Endothelial cell of umbilical vein (primary cell): Measurements from ENCODE around the gene CDH3. TPM values are rescaled to one million over a fixed set of nuclear protein-coding genes. Genes with fewer than 3 reads are reported as not detected.
"Not testable (repeated sequence)": the region's sequence is repeated elsewhere in the genome, so short reads cannot be mapped to it uniquely, and the experiment has no call there.

Source experiments
- BruUV-seq: library from RNA; stranded (reverse); fragments of 400-500 nt; replicated peaks from 2 replicates; lab custom pipeline; 2021; lab: Mats Ljungman, UMichigan
- CTCF ChIA-PET: fragments of 300-600, 350-600 bp; sonication (Branson Sonifier 250); formaldehyde crosslinking; loops from one replicate; lab custom pipeline; 2021; ENCODE audit warnings: antibody characterized with exemption, inconsistent platforms; lab: Charles Lee
- POLR2A ChIA-PET: fragments of 300-600, 350-600 bp; sonication (Branson Sonifier 250); formaldehyde crosslinking; loops from one replicate; lab custom pipeline; 2021; ENCODE audit warnings: antibody characterized with exemption, inconsistent platforms; lab: Charles Lee
- DNase-seq: peaks from one replicate; pipeline ENCODE4 v3.0.0-alpha.2; 2011; ENCODE audit warnings: low read depth, low spot score
- FAIRE-seq: peaks from 2 replicates; lab custom pipeline; 2011; peaks lifted over from hg19 to GRCh38; lab: Jason Lieb, UNC
- H2AFZ ChIP-seq: 2 replicates; pipeline ENCODE4 v1.6.0; 2012; ENCODE audit warnings: low read depth, low read length, control low read depth, inconsistent platforms
- H3K27ac ChIP-seq: 2 replicates; pipeline ENCODE4 v1.5.1; 2011; ENCODE audit warnings: low read depth, mild to moderate bottlenecking, control low read depth, low read length, moderate library complexity; ENCODE audit not compliant: insufficient read depth
- H3K27me3 ChIP-seq, 2 experiments: 2 replicates each; pipeline versions ENCODE4 v1.6.0 to v1.6.1; 2011; ENCODE audit warnings: low read length in 2 of 2, mixed read lengths in 1 of 2; ENCODE audit not compliant: control insufficient read depth in 2 of 2, insufficient read depth in 2 of 2
- H3K36me3 ChIP-seq, 2 experiments: 2 replicates in 1 of 2; 3 replicates in 1 of 2; pipeline ENCODE4 v1.5.1; 2011; ENCODE audit warnings: low read length in 2 of 2, mild to moderate bottlenecking in 1 of 2, moderate library complexity in 1 of 2; ENCODE audit not compliant: control insufficient read depth in 2 of 2, insufficient read depth in 2 of 2; ENCODE audit errors: extremely low read depth in 1 of 2
- H3K4me1 ChIP-seq: 3 replicates; pipeline ENCODE4 v1.5.1; 2011; ENCODE audit warnings: mild to moderate bottlenecking, low read length; ENCODE audit not compliant: control insufficient read depth, insufficient read depth; ENCODE audit errors: extremely low read depth
- H3K4me2 ChIP-seq: 2 replicates; pipeline ENCODE4 v1.6.1; 2011; ENCODE audit warnings: low read length, control low read depth, mixed read lengths; ENCODE audit not compliant: insufficient read depth
- H3K4me3 ChIP-seq, 3 experiments: fragments of 200-600 bp in 1 of 3; sonication (generic), shearing (Covaris generic) in 1 of 3; replicated peaks in 1 of 3; 2 replicates each; pipeline ENCODE4 v1.5.1; 2011 to 2016; ENCODE audit warnings: control low read depth in 3 of 3, low read length in 3 of 3, mild to moderate bottlenecking in 2 of 3, inconsistent platforms in 1 of 3, low read depth in 1 of 3, moderate library complexity in 1 of 3; ENCODE audit not compliant: insufficient read depth in 1 of 3
- H3K79me2 ChIP-seq: 2 replicates; pipeline ENCODE4 v1.6.0; 2012; ENCODE audit warnings: low read length, inconsistent platforms; ENCODE audit not compliant: control insufficient read depth, insufficient read depth
- H3K9ac ChIP-seq: replicated peaks from 2 replicates; pipeline ENCODE3; 2011; ENCODE audit warnings: low read length, control low read depth; ENCODE audit not compliant: insufficient read depth; ENCODE audit errors: extremely low read depth
- H3K9me1 ChIP-seq: replicated peaks from 3 replicates; pipeline ENCODE4 v1.6.0; 2011; ENCODE audit warnings: mild to moderate bottlenecking, low read length; ENCODE audit not compliant: control insufficient read depth, insufficient read depth; ENCODE audit errors: extremely low read depth
- H3K9me3 ChIP-seq: replicated peaks from 2 replicates; pipeline ENCODE4 v1.5.1; 2012; ENCODE audit warnings: low read length, inconsistent platforms; ENCODE audit not compliant: control insufficient read depth, insufficient read depth
- H4K20me1 ChIP-seq: replicated peaks from 2 replicates; pipeline ENCODE3; 2011; ENCODE audit warnings: mild to moderate bottlenecking, low read length; ENCODE audit not compliant: control insufficient read depth, insufficient read depth; ENCODE audit errors: extremely low read depth
- CTCF ChIP-seq, 2 donors: IDR thresholded peaks; 1 replicate in 1 of 2; 2 replicates in 1 of 2; pipeline ENCODE4 v1.5.1; 2011; ENCODE audit warnings: low read length in 2 of 2, mild to moderate bottlenecking in 2 of 2, moderate library complexity in 2 of 2, control low read depth in 1 of 2, inconsistent platforms in 1 of 2, low read depth in 1 of 2; ENCODE audit not compliant: insufficient read depth in 1 of 2; ENCODE audit errors: extremely low read depth in 1 of 2
- EZH2 ChIP-seq: IDR thresholded peaks from 2 replicates; pipeline ENCODE4 v1.6.1; 2012; ENCODE audit warnings: borderline replicate concordance, low read depth, mild to moderate bottlenecking, moderate library complexity, low read length, inconsistent platforms; ENCODE audit not compliant: severe bottlenecking
- FOS ChIP-seq: IDR thresholded peaks from 2 replicates; pipeline ENCODE4 v1.6.1; 2011; ENCODE audit warnings: mild to moderate bottlenecking, low read length, moderate library complexity, borderline replicate concordance; ENCODE audit not compliant: insufficient read depth
- GATA2 ChIP-seq: IDR thresholded peaks from 2 replicates; pipeline ENCODE4 v1.7.0; 2011; ENCODE audit warnings: low read depth, mild to moderate bottlenecking, moderate library complexity, mixed read lengths, low read length; ENCODE audit not compliant: insufficient read length, insufficient read depth
- JUN ChIP-seq: IDR thresholded peaks from 2 replicates; pipeline ENCODE4 v1.6.1; 2011; ENCODE audit warnings: borderline replicate concordance, low read depth; ENCODE audit not compliant: insufficient read length, insufficient read depth
- MAX ChIP-seq: IDR thresholded peaks from 2 replicates; pipeline ENCODE4 v1.6.1; 2011; ENCODE audit not compliant: insufficient read depth, insufficient read length
- MYC ChIP-seq: IDR thresholded peaks from one replicate; pipeline ENCODE4 v1.6.1; 2011; ENCODE audit warnings: mild to moderate bottlenecking, low read depth, low read length
- POLR2A ChIP-seq: IDR thresholded peaks from 2 replicates; pipeline ENCODE4 v1.6.1; 2012; ENCODE audit warnings: low read depth, mild to moderate bottlenecking, control low read depth, low read length
- POLR2AphosphoS5 ChIP-seq: IDR thresholded peaks from 2 replicates; pipeline ENCODE4 v1.6.1; 2012; ENCODE audit warnings: low read depth, mild to moderate bottlenecking, control low read depth, low read length, moderate library complexity; ENCODE audit not compliant: insufficient read depth
- dilution Hi-C: fragments of 300-500 bp; cut with MboI; formaldehyde crosslinking; loops from one replicate; pipeline ENCODE4 v1.15.0; 2019; ENCODE audit warnings: low sequenced_read_pairs; ENCODE audit not compliant: extremely low pct_ligation_motif_present
- intact Hi-C: fragments of 100-400 bp; cut with micrococcal nuclease; formaldehyde crosslinking; loops from one replicate; pipeline ENCODE4 v1.10.0; 2022
- polyA plus RNA-seq, 4 experiments: library from polyadenylated mRNA; depleted of rRNA in 3 of 4; stranded (reverse) in 3 of 4; unstranded in 1 of 4; fragments of >200 nt; gene quantifications; 2 replicates each; pipeline versions ENCODE4 v1.2.1 to v1.2.3, GENCODE V29; 2011 to 2012; ENCODE audit warnings: missing spikeins in 1 of 4
- total RNA-seq: library from RNA; stranded (reverse); gene quantifications from 2 replicates; pipeline ENCODE4 v1.2.3, GENCODE V29; 2021

The CDH3 gene
- total and polyA plus RNA-seq, 2 donors (not counting 3 experiments of a cell fraction or from before 2014, with no cell fraction given) = 0.03 TPM; not detected in 1

GRCh38 chr16:68713361-68713760 is 68.3 kb downstream of the CDH3 start:
- Histone ChIP-seq H3K9ac (no peak overlapping the region), H3K9me3 (no peaks in the 10 kb centered on the region), H3K27me3 (no peaks in the 10 kb centered on the region), H2AFZ (no peak overlapping the region), H3K27ac (no peak overlapping the region), H3K9me1 (no peaks in the 10 kb centered on the region), H3K79me2 (no peaks in the 10 kb centered on the region), H3K4me3 (no peak overlapping the region), H3K4me1 (no peaks in the 10 kb centered on the region), H3K4me2 (no peak overlapping the region), H4K20me1 (no peaks in the 10 kb centered on the region), H3K36me3 (no peaks in the 10 kb centered on the region)
- no TSS peak for BruUV-seq
- no peak for FAIRE-seq
- dilution Hi-C loops (no loop called here), intact Hi-C loops (no loop called here)
- POLR2A ChIA-PET = no interaction called here
- no peak for TF ChIP-seq CTCF (IDR thresholded peaks at IDR 0.05; ENCODE audit: extremely low read depth in 1 of 2, insufficient read depth in 1 of 2, low read depth in 1 of 2, low read length in 2 of 2)
- TF ChIP-seq POLR2A = no peak
- no peak for TF ChIP-seq JUN
- DNase-seq = no peak
- CTCF ChIA-PET = interaction anchor here (0.9 to 1.2 kb wide), 2 partner anchors 11 to 16 kb away, joined by 3 read pairs; no protein-coding TSS in a partner anchor

- dilution Hi-C loops = no loop called here
- DNase-seq (no peak), FAIRE-seq (no peak)
- H2AFZ ChIP-seq = no peak overlapping the region
- no peak for TF ChIP-seq POLR2AphosphoS5
- no peak for TF ChIP-seq POLR2A
- TF ChIP-seq EZH2 = no peak
- no peak for TF ChIP-seq MYC
- no peak for TF ChIP-seq FOS
- TF ChIP-seq MAX = no peak
- TF ChIP-seq JUN = no peak
- TF ChIP-seq GATA2 = no peak
- H3K27ac ChIP-seq = no peak overlapping the region
- no peak overlapping the region for H3K9ac ChIP-seq
- H3K79me2 ChIP-seq = no peaks in the 10 kb centered on the region
- H3K9me3 ChIP-seq = no peaks in the 10 kb centered on the region
- H3K4me2 ChIP-seq = no peak overlapping the region
- CTCF ChIA-PET = interaction anchor here (0.7 kb wide), 1 partner anchor 225 kb away, joined by 3 read pairs; no protein-coding TSS in a partner anchor
- H3K4me3 ChIP-seq = no peak overlapping the region
- BruUV-seq = no TSS peak
- POLR2A ChIA-PET = no interaction called here
- intact Hi-C loops = no loop called here
- no peaks in the 10 kb centered on the region for H3K27me3 ChIP-seq
- no peaks in the 10 kb centered on the region for H3K9me1 ChIP-seq
- no peaks in the 10 kb centered on the region for H4K20me1 ChIP-seq
- H3K4me1 ChIP-seq = no peaks in the 10 kb centered on the region
- no peaks in the 10 kb centered on the region for H3K36me3 ChIP-seq
Measured at GRCh38 chr16:68715471-68715870, 70.4 kb downstream of the CDH3 start.

GRCh38 chr16:68716516-68716915 is 71.4 kb downstream of the CDH3 start:
- DNase-seq, intact Hi-C loops, BruUV-seq, H3K27ac ChIP-seq, H3K27me3 ChIP-seq, H3K9me3 ChIP-seq, H2AFZ ChIP-seq, POLR2A ChIA-PET, CTCF ChIA-PET, H3K4me3 ChIP-seq, H4K20me1 ChIP-seq, H3K4me2 ChIP-seq, FAIRE-seq, H3K4me1 ChIP-seq, H3K9ac ChIP-seq, H3K36me3 ChIP-seq, dilution Hi-C loops, H3K79me2 ChIP-seq, H3K9me1 ChIP-seq: not testable (repeated sequence)
